GM12878 (cell line): ENCODE data around the gene AGFG1. TPM values are rescaled to one million over a fixed set of nuclear protein-coding genes. Genes with fewer than 3 reads are reported as not detected.

Experiments used
- DPF2 ChIP-seq: fragments of 450-650 bp; IDR thresholded peaks from 2 replicates; pipeline ENCODE4 v1.6.1; 2017; ENCODE audit warnings: mild to moderate bottlenecking
- EED ChIP-seq: sonication (generic); IDR thresholded peaks from 2 replicates; pipeline ENCODE4 v1.6.1; 2016; ENCODE audit warnings: antibody characterized with exemption, low read depth
- IKZF2 ChIP-seq, 2 experiments: fragments of 450-650 bp; IDR thresholded peaks; 2 replicates each; pipeline ENCODE4 v1.6.1; 2017; ENCODE audit warnings: mild to moderate bottlenecking in 2 of 2, moderate library complexity in 2 of 2
- MTA3 ChIP-seq: IDR thresholded peaks from 2 replicates; pipeline ENCODE4 v1.6.1; 2012; ENCODE audit warnings: low read length, inconsistent platforms, borderline replicate concordance
- NBN ChIP-seq: fragments of 450-650 bp; IDR thresholded peaks from 2 replicates; pipeline ENCODE4 v1.6.1; 2016
- NFIC ChIP-seq: IDR thresholded peaks from 2 replicates; pipeline ENCODE4 v1.6.1; 2012; ENCODE audit warnings: low read depth, mild to moderate bottlenecking, inconsistent platforms, low read length, moderate library complexity
- NR2F1 ChIP-seq: fragments of 450-650 bp; conservative IDR thresholded peaks from 2 replicates; pipeline ENCODE4 v1.6.1; 2017; ENCODE audit warnings: mild to moderate bottlenecking
- RAD51 ChIP-seq: fragments of 450-650 bp; IDR thresholded peaks from 2 replicates; pipeline ENCODE4 v1.6.1; 2016; ENCODE audit warnings: moderate library complexity, mild to moderate bottlenecking, inconsistent platforms
- RB1 ChIP-seq: fragments of 450-650 bp; formaldehyde crosslinking; IDR thresholded peaks from 2 replicates; pipeline ENCODE4 v1.6.1; 2017; ENCODE audit warnings: mild to moderate bottlenecking, borderline replicate concordance
- RUNX3 ChIP-seq: IDR thresholded peaks from 2 replicates; pipeline ENCODE4 v1.6.1; 2012; ENCODE audit warnings: low read length, inconsistent platforms
- SIN3A ChIP-seq: IDR thresholded peaks from 2 replicates; pipeline ENCODE4 v1.6.1; 2012; ENCODE audit warnings: low read depth, low read length, improper control_type of control experiment
- SMAD5 ChIP-seq: IDR thresholded peaks from 2 replicates; pipeline ENCODE4 v1.6.1; 2016; ENCODE audit warnings: antibody characterized with exemption, low read depth
- TAF1 ChIP-seq: IDR thresholded peaks from 2 replicates; pipeline ENCODE4 v1.6.1; 2011; ENCODE audit warnings: mild to moderate bottlenecking, low read depth, low read length, borderline replicate concordance
- YY1 ChIP-seq: IDR thresholded peaks from 2 replicates; pipeline ENCODE4 v1.6.1; 2011; ENCODE audit warnings: low read depth, mild to moderate bottlenecking, low read length
- polyA plus RNA-seq, 11 experiments: library from polyadenylated mRNA; depleted of rRNA in 4 of 11; unstranded in 6 of 11; stranded (reverse) in 5 of 11; fragments of >200 nt; fragmentation: Nextera tagmentation in 4 of 11; fragmentation: Illumina TruSeq in 1 of 11; extraction: Ambion mirVana in 4 of 11; extraction: Trizol in 1 of 11; gene quantifications; 1 replicate in 1 of 11; 2 replicates in 10 of 11; pipeline versions ENCODE4 v1.2.1 to v1.2.3, GENCODE V29; 2011 to 2016; ENCODE audit warnings: inconsistent platforms in 2 of 11, missing spikeins in 2 of 11, low read depth in 1 of 11
- total RNA-seq, 4 experiments: library from RNA; depleted of rRNA in 3 of 4; stranded (reverse); fragments of >200 nt in 3 of 4; fragmentation: Illumina TruSeq in 1 of 4; extraction: Trizol in 1 of 4; gene quantifications; 2 replicates each; pipeline versions ENCODE4 v1.2.1 to v1.2.3, GENCODE V29; 2013 to 2021
- TF ChIP-seq, protein P1 (sequence below): IDR thresholded peaks from 2 replicates; pipeline ENCODE4 v1.6.1; 2012; ENCODE audit warnings: improper control_type of control experiment, low read depth, low read length; ENCODE audit not compliant: insufficient replicate concordance
- TF ChIP-seq, protein P2 (sequence below): fragments of 450-650 bp; IDR thresholded peaks from 2 replicates; pipeline ENCODE4 v1.6.1; 2017; ENCODE audit warnings: mild to moderate bottlenecking, low read depth, inconsistent platforms; ENCODE audit not compliant: poor library complexity, severe bottlenecking
- TF ChIP-seq, protein P3 (sequence below): fragments of 450-650 bp; IDR thresholded peaks from 2 replicates; pipeline ENCODE4 v1.6.1; 2016; ENCODE audit warnings: mild to moderate bottlenecking
- TF ChIP-seq, protein P4 (sequence below): IDR thresholded peaks from 2 replicates; pipeline ENCODE4 v1.6.1; 2012; ENCODE audit warnings: low read depth, low read length, improper control_type of control experiment

Gene AGFG1
- total and polyA plus RNA-seq, 10 of the 15 experiments (the other 5 are each of a cell fraction or from before 2014, with no cell fraction given) = 7.3 to 243 (median 81.7) TPM

DNA sequence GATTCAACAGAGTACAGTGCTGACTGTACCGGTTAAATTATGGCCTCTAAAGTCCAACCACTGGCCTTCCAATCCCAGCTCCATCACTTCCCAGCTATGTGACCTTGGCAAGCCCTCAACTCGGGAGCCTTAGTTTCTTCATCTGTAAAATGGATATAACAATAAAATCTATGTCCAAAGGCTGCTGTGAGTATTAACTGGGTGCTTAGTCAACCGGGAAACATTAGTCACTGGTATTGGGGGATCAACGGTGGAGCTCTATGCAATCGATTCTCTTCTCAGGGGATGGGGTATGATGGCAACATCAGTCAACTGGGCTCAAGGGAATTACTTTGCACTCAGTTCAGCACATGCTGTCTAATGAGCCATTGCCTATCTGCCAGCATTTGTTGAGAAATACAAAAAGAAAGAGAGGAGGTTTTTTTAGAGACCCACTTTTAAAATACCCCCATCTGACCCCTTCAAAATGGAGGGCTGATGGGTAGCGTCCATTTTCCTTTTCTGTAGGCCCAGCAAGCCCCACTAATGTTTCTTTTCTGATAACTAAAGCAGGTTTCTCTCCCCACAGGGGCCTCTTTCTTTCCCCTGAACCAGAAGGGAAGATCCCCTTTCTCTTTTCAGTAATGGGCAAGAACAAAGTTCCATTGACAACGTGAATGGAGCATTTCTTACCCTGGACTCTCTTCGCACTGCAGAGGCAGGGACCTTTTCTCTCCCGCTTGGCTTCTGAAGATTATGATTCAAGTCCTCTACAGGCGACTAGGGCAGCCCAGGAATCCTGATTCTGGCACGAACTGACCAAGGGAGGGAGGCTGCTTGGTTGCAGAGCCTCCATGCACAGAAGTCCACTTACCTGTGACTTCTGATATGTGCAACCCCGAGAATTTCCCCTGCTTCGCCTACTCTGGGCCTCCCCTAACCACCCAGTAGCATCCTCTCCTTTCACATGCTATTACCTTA, 8.7 kb upstream of the AGFG1 start (continued):
- TF ChIP-seq SMAD5 = no peak
- TF ChIP-seq, protein P1, sequence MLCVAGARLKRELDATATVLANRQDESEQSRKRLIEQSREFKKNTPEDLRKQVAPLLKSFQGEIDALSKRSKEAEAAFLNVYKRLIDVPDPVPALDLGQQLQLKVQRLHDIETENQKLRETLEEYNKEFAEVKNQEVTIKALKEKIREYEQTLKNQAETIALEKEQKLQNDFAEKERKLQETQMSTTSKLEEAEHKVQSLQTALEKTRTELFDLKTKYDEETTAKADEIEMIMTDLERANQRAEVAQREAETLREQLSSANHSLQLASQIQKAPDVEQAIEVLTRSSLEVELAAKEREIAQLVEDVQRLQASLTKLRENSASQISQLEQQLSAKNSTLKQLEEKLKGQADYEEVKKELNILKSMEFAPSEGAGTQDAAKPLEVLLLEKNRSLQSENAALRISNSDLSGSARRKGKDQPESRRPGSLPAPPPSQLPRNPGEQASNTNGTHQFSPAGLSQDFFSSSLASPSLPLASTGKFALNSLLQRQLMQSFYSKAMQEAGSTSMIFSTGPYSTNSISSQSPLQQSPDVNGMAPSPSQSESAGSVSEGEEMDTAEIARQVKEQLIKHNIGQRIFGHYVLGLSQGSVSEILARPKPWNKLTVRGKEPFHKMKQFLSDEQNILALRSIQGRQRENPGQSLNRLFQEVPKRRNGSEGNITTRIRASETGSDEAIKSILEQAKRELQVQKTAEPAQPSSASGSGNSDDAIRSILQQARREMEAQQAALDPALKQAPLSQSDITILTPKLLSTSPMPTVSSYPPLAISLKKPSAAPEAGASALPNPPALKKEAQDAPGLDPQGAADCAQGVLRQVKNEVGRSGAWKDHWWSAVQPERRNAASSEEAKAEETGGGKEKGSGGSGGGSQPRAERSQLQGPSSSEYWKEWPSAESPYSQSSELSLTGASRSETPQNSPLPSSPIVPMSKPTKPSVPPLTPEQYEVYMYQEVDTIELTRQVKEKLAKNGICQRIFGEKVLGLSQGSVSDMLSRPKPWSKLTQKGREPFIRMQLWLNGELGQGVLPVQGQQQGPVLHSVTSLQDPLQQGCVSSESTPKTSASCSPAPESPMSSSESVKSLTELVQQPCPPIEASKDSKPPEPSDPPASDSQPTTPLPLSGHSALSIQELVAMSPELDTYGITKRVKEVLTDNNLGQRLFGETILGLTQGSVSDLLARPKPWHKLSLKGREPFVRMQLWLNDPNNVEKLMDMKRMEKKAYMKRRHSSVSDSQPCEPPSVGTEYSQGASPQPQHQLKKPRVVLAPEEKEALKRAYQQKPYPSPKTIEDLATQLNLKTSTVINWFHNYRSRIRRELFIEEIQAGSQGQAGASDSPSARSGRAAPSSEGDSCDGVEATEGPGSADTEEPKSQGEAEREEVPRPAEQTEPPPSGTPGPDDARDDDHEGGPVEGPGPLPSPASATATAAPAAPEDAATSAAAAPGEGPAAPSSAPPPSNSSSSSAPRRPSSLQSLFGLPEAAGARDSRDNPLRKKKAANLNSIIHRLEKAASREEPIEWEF = peak; percentile 39
- TF ChIP-seq DPF2 = peak; percentile 29; the same call in 1 of the 2 replicates
- TF ChIP-seq, protein P2, sequence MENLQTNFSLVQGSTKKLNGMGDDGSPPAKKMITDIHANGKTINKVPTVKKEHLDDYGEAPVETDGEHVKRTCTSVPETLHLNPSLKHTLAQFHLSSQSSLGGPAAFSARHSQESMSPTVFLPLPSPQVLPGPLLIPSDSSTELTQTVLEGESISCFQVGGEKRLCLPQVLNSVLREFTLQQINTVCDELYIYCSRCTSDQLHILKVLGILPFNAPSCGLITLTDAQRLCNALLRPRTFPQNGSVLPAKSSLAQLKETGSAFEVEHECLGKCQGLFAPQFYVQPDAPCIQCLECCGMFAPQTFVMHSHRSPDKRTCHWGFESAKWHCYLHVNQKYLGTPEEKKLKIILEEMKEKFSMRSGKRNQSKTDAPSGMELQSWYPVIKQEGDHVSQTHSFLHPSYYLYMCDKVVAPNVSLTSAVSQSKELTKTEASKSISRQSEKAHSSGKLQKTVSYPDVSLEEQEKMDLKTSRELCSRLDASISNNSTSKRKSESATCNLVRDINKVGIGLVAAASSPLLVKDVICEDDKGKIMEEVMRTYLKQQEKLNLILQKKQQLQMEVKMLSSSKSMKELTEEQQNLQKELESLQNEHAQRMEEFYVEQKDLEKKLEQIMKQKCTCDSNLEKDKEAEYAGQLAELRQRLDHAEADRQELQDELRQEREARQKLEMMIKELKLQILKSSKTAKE = no peak
- TF ChIP-seq NR2F1 = 0 out of 2 replicates have a peak, but pooled peaks have one; percentile 13
- TF ChIP-seq, protein P3, sequence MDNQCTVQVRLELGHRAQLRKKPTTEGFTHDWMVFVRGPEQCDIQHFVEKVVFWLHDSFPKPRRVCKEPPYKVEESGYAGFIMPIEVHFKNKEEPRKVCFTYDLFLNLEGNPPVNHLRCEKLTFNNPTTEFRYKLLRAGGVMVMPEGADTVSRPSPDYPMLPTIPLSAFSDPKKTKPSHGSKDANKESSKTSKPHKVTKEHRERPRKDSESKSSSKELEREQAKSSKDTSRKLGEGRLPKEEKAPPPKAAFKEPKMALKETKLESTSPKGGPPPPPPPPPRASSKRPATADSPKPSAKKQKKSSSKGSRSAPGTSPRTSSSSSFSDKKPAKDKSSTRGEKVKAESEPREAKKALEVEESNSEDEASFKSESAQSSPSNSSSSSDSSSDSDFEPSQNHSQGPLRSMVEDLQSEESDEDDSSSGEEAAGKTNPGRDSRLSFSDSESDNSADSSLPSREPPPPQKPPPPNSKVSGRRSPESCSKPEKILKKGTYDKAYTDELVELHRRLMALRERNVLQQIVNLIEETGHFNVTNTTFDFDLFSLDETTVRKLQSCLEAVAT = 0 out of 2 replicates have a peak, but pooled peaks have one; percentile 43
- peak; percentile 48; the same call in 1 of the 2 replicates for TF ChIP-seq EED
- no peak for TF ChIP-seq RB1
- TF ChIP-seq TAF1 = 0 out of 2 replicates have a peak, but pooled peaks have one; percentile 22
- TF ChIP-seq YY1 = peak; percentile 83
- peak; percentile 25; the same call in 1 of the 2 replicates for TF ChIP-seq NFIC
- peak; percentile 23 for TF ChIP-seq MTA3
- TF ChIP-seq, protein P4, sequence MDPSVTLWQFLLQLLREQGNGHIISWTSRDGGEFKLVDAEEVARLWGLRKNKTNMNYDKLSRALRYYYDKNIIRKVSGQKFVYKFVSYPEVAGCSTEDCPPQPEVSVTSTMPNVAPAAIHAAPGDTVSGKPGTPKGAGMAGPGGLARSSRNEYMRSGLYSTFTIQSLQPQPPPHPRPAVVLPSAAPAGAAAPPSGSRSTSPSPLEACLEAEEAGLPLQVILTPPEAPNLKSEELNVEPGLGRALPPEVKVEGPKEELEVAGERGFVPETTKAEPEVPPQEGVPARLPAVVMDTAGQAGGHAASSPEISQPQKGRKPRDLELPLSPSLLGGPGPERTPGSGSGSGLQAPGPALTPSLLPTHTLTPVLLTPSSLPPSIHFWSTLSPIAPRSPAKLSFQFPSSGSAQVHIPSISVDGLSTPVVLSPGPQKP = no peak
- TF ChIP-seq RUNX3 = peak; percentile 54; the same call in 1 of the 2 replicates
- 0 out of 2 replicates have a peak, but pooled peaks have one; percentile 13 for TF ChIP-seq RAD51
- TF ChIP-seq NBN = peak; percentile 70
- no peak for TF ChIP-seq SIN3A
- peak; percentile 11 to 28; a peak in 2 of 4 replicates for TF ChIP-seq IKZF2 (IDR thresholded peaks at IDR 0.05)
